Fibroblast of mammary gland (primary cell): ENCODE measurements around the gene RBBP7.

ENCODE experiments used
- DNase-seq: peaks from one replicate; pipeline ENCODE4 v3.0.0-alpha.2; 2010; ENCODE audit warnings: low read depth
- H3K4me3 ChIP-seq: 2 replicates; pipeline ENCODE4 v1.5.1; 2011; ENCODE audit warnings: low read depth, mild to moderate bottlenecking, low read length, moderate library complexity; ENCODE audit not compliant: control insufficient read depth
- TF ChIP-seq, protein P1 (sequence below): conservative IDR thresholded peaks from 2 replicates; pipeline ENCODE4 v1.5.1; 2011; ENCODE audit warnings: low read depth, low read length, inconsistent platforms; ENCODE audit not compliant: control insufficient read depth, insufficient read depth

Gene RBBP7

DNA sequence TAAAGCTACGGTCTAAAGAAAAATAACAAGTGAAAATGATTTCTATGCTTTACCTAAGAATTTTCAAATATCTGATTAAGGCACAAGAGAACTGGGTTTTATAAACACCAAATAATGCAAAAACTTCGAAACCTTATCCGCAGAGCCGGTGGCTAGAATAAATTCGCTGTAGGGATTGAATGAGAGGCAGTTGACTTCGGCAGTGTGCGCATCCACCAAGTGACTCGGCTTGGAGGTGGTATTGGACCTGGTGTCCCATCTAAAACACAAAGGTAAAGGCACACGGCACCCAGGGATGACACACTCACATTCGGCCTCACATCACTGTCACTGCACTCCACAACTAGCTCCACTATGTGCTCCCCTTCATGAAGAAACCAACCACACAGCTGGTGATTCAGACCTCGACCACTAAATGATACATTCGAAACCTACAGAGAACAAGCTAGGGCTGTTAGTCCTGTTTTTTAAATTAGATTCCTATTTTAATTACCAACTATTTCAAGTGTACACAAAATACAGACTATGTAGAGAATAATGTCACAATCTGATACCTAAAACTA is 17.5 kb downstream of the RBBP7 start:
- TF ChIP-seq, protein P1, sequence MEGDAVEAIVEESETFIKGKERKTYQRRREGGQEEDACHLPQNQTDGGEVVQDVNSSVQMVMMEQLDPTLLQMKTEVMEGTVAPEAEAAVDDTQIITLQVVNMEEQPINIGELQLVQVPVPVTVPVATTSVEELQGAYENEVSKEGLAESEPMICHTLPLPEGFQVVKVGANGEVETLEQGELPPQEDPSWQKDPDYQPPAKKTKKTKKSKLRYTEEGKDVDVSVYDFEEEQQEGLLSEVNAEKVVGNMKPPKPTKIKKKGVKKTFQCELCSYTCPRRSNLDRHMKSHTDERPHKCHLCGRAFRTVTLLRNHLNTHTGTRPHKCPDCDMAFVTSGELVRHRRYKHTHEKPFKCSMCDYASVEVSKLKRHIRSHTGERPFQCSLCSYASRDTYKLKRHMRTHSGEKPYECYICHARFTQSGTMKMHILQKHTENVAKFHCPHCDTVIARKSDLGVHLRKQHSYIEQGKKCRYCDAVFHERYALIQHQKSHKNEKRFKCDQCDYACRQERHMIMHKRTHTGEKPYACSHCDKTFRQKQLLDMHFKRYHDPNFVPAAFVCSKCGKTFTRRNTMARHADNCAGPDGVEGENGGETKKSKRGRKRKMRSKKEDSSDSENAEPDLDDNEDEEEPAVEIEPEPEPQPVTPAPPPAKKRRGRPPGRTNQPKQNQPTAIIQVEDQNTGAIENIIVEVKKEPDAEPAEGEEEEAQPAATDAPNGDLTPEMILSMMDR = no peak
- no peak for DNase-seq
- no peak overlapping the region for H3K4me3 ChIP-seq

DNA sequence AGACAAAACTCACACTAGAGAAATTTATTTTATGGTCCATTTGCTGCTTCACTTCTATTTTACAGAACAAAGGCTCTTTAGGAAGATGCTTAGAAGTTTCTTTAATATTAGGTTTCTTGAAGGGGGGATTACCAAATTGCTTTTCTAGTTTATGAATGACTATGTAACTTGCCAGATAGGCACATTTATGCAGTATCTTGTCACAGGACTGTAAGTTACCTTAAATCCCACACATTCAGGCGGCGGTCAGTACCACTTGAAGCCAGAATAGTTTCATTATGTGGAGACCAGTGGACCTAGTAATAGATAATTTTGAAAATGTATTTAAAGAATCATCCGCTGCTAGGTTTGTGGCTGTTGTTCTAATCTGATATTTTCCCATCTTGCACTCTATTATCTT is 18.3 kb downstream of the RBBP7 start:
- no peak overlapping the region for H3K4me3 ChIP-seq
- TF ChIP-seq, protein P1 = no peak
- no peak for DNase-seq

DNA sequence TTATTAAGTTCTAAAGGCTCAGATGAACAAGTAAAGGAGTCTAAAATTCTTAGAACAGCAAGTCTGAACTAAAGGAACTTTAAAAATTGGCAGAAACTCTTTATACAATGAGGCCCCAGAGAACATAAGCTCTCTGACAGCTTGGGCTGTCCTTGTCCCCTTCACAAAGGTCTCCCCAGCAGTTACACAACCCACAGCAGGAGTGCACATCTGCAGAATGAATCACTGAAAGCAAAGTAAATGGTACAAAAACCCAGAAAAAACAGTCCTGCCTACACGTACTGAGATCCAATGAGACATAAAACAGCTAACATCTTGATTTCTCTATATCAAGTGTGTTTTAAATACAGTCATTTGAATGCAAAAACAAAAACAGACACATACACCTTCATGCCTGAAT is 18.7 kb downstream of the RBBP7 start:
- DNase-seq = peak; percentile 56
- TF ChIP-seq, protein P1 = no peak
- H3K4me3 ChIP-seq = no peak overlapping the region

DNA sequence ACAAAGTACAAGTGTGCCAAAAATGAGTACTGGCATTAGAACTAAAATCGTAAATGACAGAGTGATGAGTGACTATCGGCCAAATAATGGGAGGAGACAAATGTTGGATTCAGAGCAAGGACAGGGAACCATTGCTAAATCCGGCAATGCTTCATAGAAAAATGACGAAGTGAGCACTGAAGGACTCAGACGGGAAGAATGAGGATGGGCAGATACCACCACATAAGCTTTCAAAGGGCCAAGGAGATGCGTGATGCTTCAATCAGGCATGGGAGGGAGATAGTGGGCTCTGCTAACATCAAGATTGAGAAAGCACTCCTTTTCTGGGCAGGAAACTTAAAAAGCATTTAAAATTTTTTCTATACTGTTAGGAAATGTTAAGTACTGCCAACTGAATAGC is 21.6 kb downstream of the RBBP7 start:
- peak; percentile 82 for DNase-seq
- TF ChIP-seq, protein P1 = no peak
- H3K4me3 ChIP-seq = no peak overlapping the region

DNA sequence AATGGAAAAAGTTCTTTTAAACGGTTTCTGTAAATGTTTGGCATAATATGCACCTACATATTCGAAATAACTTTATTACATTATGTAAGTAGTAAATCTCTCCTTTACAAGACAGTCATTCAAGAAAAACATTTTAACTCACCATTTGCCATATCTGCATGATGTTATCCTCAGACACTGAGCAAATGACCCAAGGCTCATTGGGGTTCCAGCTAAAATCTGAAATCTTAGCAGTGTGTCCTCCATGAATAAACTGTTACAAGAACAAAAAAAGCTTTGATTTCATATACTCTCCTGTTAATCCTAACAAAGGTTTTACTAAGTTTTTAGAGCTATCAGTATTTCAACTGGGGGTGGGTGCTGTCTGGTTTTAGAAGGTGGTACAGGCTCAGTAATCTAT is 24.5 kb downstream of the RBBP7 start:
- TF ChIP-seq, protein P1 = no peak
- H3K4me3 ChIP-seq = no peak overlapping the region
- DNase-seq = no peak

DNA sequence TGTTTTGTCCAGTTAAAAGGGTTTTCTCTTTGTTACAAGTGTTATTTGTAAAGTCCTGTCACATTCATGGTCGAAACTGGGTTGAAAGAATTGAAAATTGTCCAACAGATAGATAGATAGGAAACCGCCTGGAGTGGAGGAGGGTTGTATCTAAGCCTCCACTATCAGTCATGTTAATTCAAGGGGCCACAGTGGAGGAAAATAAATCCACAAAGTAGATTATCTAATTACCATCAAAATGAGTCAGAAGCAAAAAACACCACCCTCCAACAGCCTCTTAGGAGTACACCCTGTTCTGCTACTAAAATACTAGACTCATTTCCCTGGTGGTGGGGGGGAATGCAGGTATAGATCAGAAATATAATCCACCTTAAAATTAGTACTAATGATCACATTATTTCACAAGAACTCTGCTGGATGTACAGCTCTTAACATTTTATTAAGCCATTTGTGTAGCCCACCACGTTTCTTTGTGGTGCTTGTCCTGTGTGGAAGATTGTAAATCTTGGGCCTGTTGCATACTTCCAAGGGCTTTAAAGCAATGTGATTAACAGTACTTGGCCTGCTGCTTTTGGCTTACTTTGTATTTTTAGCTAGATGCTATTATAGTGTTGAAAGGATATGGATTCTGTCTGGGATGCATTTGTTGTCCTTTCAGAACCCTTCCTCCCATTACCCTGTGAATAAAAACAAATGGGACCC is 26.8 kb downstream of the RBBP7 start:
- no peak overlapping the region for H3K4me3 ChIP-seq
- DNase-seq = no peak
- TF ChIP-seq, protein P1 = no peak
